Calu3 (cell line): ENCODE measurements around the gene GNA14. TPM values are rescaled to one million over a fixed set of nuclear protein-coding genes. Genes with fewer than 3 reads are reported as not detected.

Experiments
- BruUV-seq: library from RNA; stranded (reverse); fragments of 400-500 nt; replicated peaks from 2 replicates; lab custom pipeline; 2021; lab: Mats Ljungman, UMichigan
- CTCF ChIA-PET: fragments of 300-600 bp; sonication (Branson Sonifier 250); formaldehyde crosslinking; loops from one replicate; lab custom pipeline; 2022; ENCODE audit warnings: antibody characterized with exemption; lab: Charles Lee
- DNase-seq: peaks from one replicate; pipeline ENCODE4 v3.0.0; 2022
- H3K27ac Mint-ChIP-seq: one replicate; pipeline ENCODE4 v1.8.0; 2022; ENCODE audit warnings: mixed read lengths; ENCODE audit not compliant: unreplicated experiment
- H3K27me3 Mint-ChIP-seq: one replicate; pipeline ENCODE4 v1.8.0; 2022; ENCODE audit warnings: mixed read lengths; ENCODE audit not compliant: unreplicated experiment
- H3K36me3 Mint-ChIP-seq: one replicate; pipeline ENCODE4 v1.8.0; 2022; ENCODE audit warnings: mild to moderate bottlenecking, moderate library complexity, mixed read lengths; ENCODE audit not compliant: insufficient read depth, unreplicated experiment
- H3K4me1 Mint-ChIP-seq: one replicate; pipeline ENCODE4 v1.8.0; 2022; ENCODE audit warnings: mild to moderate bottlenecking, low read depth, mixed read lengths; ENCODE audit not compliant: unreplicated experiment
- H3K4me3 Mint-ChIP-seq: one replicate; pipeline ENCODE4 v1.8.0; 2022; ENCODE audit warnings: mild to moderate bottlenecking, low read depth, moderate library complexity, mixed read lengths; ENCODE audit not compliant: unreplicated experiment
- H3K9me3 Mint-ChIP-seq: one replicate; pipeline ENCODE4 v1.8.0; 2022; ENCODE audit warnings: low read depth, mixed read lengths; ENCODE audit not compliant: unreplicated experiment
- CTCF ChIP-seq: fragments of 200-600 bp; IDR thresholded peaks from one replicate; pipeline ENCODE4 v1.8.0; 2022; ENCODE audit warnings: antibody characterized with exemption; ENCODE audit not compliant: unreplicated experiment
- intact Hi-C: fragments of 100-400 bp; cut with micrococcal nuclease; formaldehyde crosslinking; loops from one replicate; pipeline ENCODE4 v1.10.0; 2022; ENCODE audit not compliant: unreplicated experiment
- total RNA-seq: library from RNA; stranded (reverse); gene quantifications from 2 replicates; pipeline ENCODE4 v1.2.3, GENCODE V29; 2022

Gene GNA14
- total RNA-seq, 1 experiment from 2014 or later = not detected

DNA sequence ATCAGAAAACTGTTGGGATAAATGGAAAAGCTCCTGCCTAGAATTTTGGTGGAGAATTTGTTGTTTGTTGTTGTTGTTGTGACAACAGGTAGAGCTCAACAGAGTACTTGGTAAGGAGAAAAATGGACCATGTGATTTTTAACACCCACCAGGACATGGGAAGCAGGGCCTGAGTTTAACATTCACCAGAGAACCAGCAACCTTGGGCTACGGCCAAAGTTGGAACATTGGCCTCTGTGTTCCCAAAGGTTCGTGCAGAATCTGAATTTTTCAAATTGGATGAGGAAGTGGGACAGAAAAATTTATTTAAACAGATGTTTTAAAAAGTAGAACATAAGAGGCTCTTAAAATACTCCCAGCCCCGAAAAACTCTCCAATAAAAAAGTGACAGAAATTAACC is 127.0 kb downstream of the GNA14 start:
- H3K4me3 Mint-ChIP-seq = no peak overlapping the region
- H3K27ac Mint-ChIP-seq = no peak overlapping the region
- H3K36me3 Mint-ChIP-seq = no peaks in the 10 kb centered on the region
- no peak for DNase-seq
- H3K27me3 Mint-ChIP-seq = no peaks in the 10 kb centered on the region
- TF ChIP-seq CTCF = no peak
- CTCF ChIA-PET = interaction anchor here (0.7 kb wide), 1 partner anchor 30 kb away, joined by 5 read pairs; no protein-coding TSS in a partner anchor
- no peaks in the 10 kb centered on the region for H3K9me3 Mint-ChIP-seq
- no peaks in the 10 kb centered on the region for H3K4me1 Mint-ChIP-seq
- intact Hi-C loops = no loop called here
- no TSS peak for BruUV-seq

DNA sequence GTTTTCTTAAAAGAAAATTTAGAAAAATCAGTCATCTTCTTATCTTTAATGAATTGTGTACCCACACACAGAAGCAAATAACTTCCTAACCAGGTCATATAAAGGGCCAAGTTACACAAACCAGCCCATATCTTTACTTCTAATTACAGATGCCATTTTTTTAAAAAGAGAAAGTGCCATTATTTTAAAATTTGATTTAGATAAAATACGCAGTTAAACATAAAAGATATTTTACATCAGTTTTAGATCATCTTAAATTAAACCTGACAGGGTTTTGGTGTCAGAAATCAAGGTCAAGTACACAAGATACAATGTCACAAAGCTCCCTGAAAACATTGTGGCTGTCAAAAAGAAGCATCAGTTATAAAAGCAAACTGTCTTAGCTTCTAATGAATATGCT is 129.4 kb downstream of the GNA14 start:
- Mint-ChIP-seq H3K4me1 (no peaks in the 10 kb centered on the region), H3K4me3 (no peak overlapping the region), H3K27me3 (no peaks in the 10 kb centered on the region), H3K36me3 (no peaks in the 10 kb centered on the region), H3K9me3 (no peaks in the 10 kb centered on the region), H3K27ac (no peak overlapping the region)
- no TSS peak for BruUV-seq
- CTCF ChIA-PET = no interaction called here
- no peak for TF ChIP-seq CTCF
- intact Hi-C loops = no loop called here
- no peak for DNase-seq

DNA sequence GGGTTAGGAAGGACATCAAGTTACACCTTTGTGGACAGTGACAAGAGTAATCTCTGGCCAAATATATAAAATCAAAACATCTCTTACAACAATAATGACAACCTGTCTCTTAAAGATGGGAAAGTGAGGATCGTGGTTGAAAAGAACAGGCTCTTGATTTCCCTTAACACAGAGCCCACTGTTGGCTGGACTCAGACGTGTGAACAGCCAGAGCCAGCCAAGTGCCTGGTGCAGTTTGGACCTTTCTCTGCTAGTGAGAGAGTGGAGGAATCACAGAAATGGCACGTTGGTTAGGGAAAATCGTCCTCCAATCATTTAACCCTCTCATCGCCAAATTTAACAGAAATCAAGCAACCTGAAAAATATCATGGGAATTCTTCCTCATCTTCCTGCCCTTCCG is 131.3 kb downstream of the GNA14 start:
- CTCF ChIA-PET = no interaction called here
- no peak overlapping the region for H3K4me3 Mint-ChIP-seq
- no peak for TF ChIP-seq CTCF
- no TSS peak for BruUV-seq
- no peaks in the 10 kb centered on the region for H3K4me1 Mint-ChIP-seq
- intact Hi-C loops = no loop called here
- H3K27me3 Mint-ChIP-seq = no peaks in the 10 kb centered on the region
- no peak overlapping the region for H3K27ac Mint-ChIP-seq
- no peaks in the 10 kb centered on the region for H3K9me3 Mint-ChIP-seq
- no peaks in the 10 kb centered on the region for H3K36me3 Mint-ChIP-seq
- no peak for DNase-seq

- intact Hi-C loops = no loop called here
- no TSS peak for BruUV-seq
- Mint-ChIP-seq H3K36me3 (no peaks in the 10 kb centered on the region), H3K4me3 (no peak overlapping the region), H3K4me1 (no peaks in the 10 kb centered on the region), H3K27ac (no peak overlapping the region), H3K9me3 (no peaks in the 10 kb centered on the region), H3K27me3 (no peaks in the 10 kb centered on the region)
- TF ChIP-seq CTCF = no peak
- no peak for DNase-seq
- CTCF ChIA-PET = no interaction called here
Observed at GRCh38 chr9:77514886-77515711, 133.0 kb downstream of the GNA14 start.
